Muscle layer of colon (tissue), 2 donors: ENCODE data around the gene RHOF.
A peak's percentile ranks its signal among the peaks of the same experiment; 100 is the strongest.

Experiments
- H3K27ac ChIP-seq: one replicate; pipeline ENCODE4 v1.7.0; 2013; ENCODE audit warnings: low read depth, mild to moderate bottlenecking, low read length, moderate library complexity
- H3K27me3 ChIP-seq, 2 donors: one replicate each; pipeline ENCODE4 v1.7.0; 2013; ENCODE audit warnings: low read length in 2 of 2, mild to moderate bottlenecking in 2 of 2; ENCODE audit not compliant: insufficient read depth in 2 of 2, control insufficient read depth in 1 of 2
- H3K36me3 ChIP-seq: one replicate; pipeline ENCODE4 v1.7.0; 2013; ENCODE audit warnings: mild to moderate bottlenecking, low read length; ENCODE audit not compliant: insufficient read depth
- H3K4me1 ChIP-seq: one replicate; pipeline ENCODE4 v1.7.0; 2013; ENCODE audit warnings: mild to moderate bottlenecking, low read length; ENCODE audit not compliant: insufficient read depth
- H3K4me3 ChIP-seq, 2 donors: one replicate each; pipeline ENCODE4 v1.7.0; 2013; ENCODE audit warnings: low read length in 2 of 2, low read depth in 1 of 2, mild to moderate bottlenecking in 1 of 2, moderate library complexity in 1 of 2
- H3K9ac ChIP-seq: one replicate; pipeline ENCODE4 v1.7.0; 2013; ENCODE audit warnings: low read length
- H3K9me3 ChIP-seq: one replicate; pipeline ENCODE4 v1.7.0; 2013; ENCODE audit warnings: mild to moderate bottlenecking, low read length
- donor health status: abdominal sarcoma.
- donor health status: Adenocarcinoma of cecum.

The RHOF gene

GRCh38 chr12:121774968-121775474 lies 18.5 kb downstream of the RHOF start:
- no peak overlapping the region for H3K9ac ChIP-seq
- no peaks in the 10 kb centered on the region for H3K27me3 ChIP-seq

GRCh38 chr12:121773011-121773777 lies 20.3 kb downstream of the RHOF start:
- no peaks in the 10 kb centered on the region for H3K27me3 ChIP-seq
- peaks cover 18% of the 10 kb centered on the region for H3K4me1 ChIP-seq
- peak overlapping the region; percentile 16 for H3K9ac ChIP-seq
- no peaks in the 10 kb centered on the region for H3K36me3 ChIP-seq
- peak overlapping the region; percentile 47 for H3K27ac ChIP-seq
- no peaks in the 10 kb centered on the region for H3K9me3 ChIP-seq
- H3K4me3 ChIP-seq, result no peak overlapping the region

More at GRCh38 chr12:121774968-121775474, 18.5 kb downstream of the RHOF start:
- Histone ChIP-seq H3K4me3 (no peak overlapping the region), H3K27ac (no peak overlapping the region), H3K36me3 (no peaks in the 10 kb centered on the region), H3K4me1 (peaks cover 10% of the 10 kb centered on the region), H3K9me3 (no peaks in the 10 kb centered on the region)

GRCh38 chr12:121770813-121771625 lies 22.5 kb downstream of the RHOF start:
- H3K9ac ChIP-seq, result no peak overlapping the region
- H3K4me1 ChIP-seq, result peaks cover 36% of the 10 kb centered on the region
- no peaks in the 10 kb centered on the region for H3K27me3 ChIP-seq
- H3K27ac ChIP-seq, result no peak overlapping the region
- H3K4me3 ChIP-seq, result no peak overlapping the region
- no peaks in the 10 kb centered on the region for H3K36me3 ChIP-seq
- no peaks in the 10 kb centered on the region for H3K9me3 ChIP-seq

GRCh38 chr12:121770388-121770787 lies 23.1 kb downstream of the RHOF start:
- Histone ChIP-seq H3K9me3 (no peaks in the 10 kb centered on the region), H3K36me3 (no peaks in the 10 kb centered on the region), H3K4me1 (peaks cover 36% of the 10 kb centered on the region), H3K27ac (no peak overlapping the region), H3K4me3 (no peak overlapping the region), H3K27me3 (no peaks in the 10 kb centered on the region), H3K9ac (no peak overlapping the region)

- H3K9me3 ChIP-seq, result no peaks in the 10 kb centered on the region
- no peaks in the 10 kb centered on the region for H3K27me3 ChIP-seq
- peaks cover 36% of the 10 kb centered on the region for H3K4me1 ChIP-seq
- no peak overlapping the region for H3K9ac ChIP-seq
- no peaks in the 10 kb centered on the region for H3K36me3 ChIP-seq
- H3K27ac ChIP-seq, result no peak overlapping the region
- H3K4me3 ChIP-seq, result no peak overlapping the region
Measured at GRCh38 chr12:121769831-121770301, 23.6 kb downstream of the RHOF start.

GRCh38 chr12:121769297-121769830 lies 24.1 kb downstream of the RHOF start:
- Histone ChIP-seq H3K27me3 (no peaks in the 10 kb centered on the region), H3K4me3 (no peak overlapping the region), H3K9ac (no peak overlapping the region), H3K36me3 (no peaks in the 10 kb centered on the region), H3K27ac (no peak overlapping the region), H3K9me3 (no peaks in the 10 kb centered on the region), H3K4me1 (peaks cover 36% of the 10 kb centered on the region)

GRCh38 chr12:121767525-121768016 lies 25.9 kb downstream of the RHOF start:
- Histone ChIP-seq H3K4me3 (peak overlapping the region in 1 of 2 donors; percentile 25), H3K9ac (peak overlapping the region; percentile 33), H3K4me1 (peaks cover 28% of the 10 kb centered on the region), H3K27me3 (no peaks in the 10 kb centered on the region), H3K27ac (peak overlapping the region; percentile 85), H3K9me3 (no peaks in the 10 kb centered on the region), H3K36me3 (no peaks in the 10 kb centered on the region)

- Histone ChIP-seq H3K27ac (peak overlapping the region; percentile 35), H3K9me3 (no peaks in the 10 kb centered on the region), H3K36me3 (no peaks in the 10 kb centered on the region), H3K4me1 (peaks cover 34% of the 10 kb centered on the region), H3K4me3 (no peak overlapping the region), H3K9ac (no peak overlapping the region), H3K27me3 (no peaks in the 10 kb centered on the region)
Measured at GRCh38 chr12:121766290-121767039, 27.0 kb downstream of the RHOF start.

GRCh38 chr12:121765573-121765972 lies 27.9 kb downstream of the RHOF start:
- peaks cover 34% of the 10 kb centered on the region for H3K4me1 ChIP-seq

GRCh38 chr12:121764808-121765207 lies 28.7 kb downstream of the RHOF start:
- Histone ChIP-seq H3K4me3 (no peak overlapping the region), H3K27ac (no peak overlapping the region), H3K4me1 (peaks cover 34% of the 10 kb centered on the region), H3K9ac (no peak overlapping the region), H3K27me3 (no peaks in the 10 kb centered on the region), H3K9me3 (no peaks in the 10 kb centered on the region), H3K36me3 (no peaks in the 10 kb centered on the region)

More at GRCh38 chr12:121765573-121765972, 27.9 kb downstream of the RHOF start:
- Histone ChIP-seq H3K27ac (no peak overlapping the region), H3K4me3 (no peak overlapping the region), H3K9me3 (no peaks in the 10 kb centered on the region), H3K27me3 (no peaks in the 10 kb centered on the region), H3K9ac (no peak overlapping the region), H3K36me3 (no peaks in the 10 kb centered on the region)
